Measurements from ENCODE around the gene CETN3.

Gene CETN3

DNA sequence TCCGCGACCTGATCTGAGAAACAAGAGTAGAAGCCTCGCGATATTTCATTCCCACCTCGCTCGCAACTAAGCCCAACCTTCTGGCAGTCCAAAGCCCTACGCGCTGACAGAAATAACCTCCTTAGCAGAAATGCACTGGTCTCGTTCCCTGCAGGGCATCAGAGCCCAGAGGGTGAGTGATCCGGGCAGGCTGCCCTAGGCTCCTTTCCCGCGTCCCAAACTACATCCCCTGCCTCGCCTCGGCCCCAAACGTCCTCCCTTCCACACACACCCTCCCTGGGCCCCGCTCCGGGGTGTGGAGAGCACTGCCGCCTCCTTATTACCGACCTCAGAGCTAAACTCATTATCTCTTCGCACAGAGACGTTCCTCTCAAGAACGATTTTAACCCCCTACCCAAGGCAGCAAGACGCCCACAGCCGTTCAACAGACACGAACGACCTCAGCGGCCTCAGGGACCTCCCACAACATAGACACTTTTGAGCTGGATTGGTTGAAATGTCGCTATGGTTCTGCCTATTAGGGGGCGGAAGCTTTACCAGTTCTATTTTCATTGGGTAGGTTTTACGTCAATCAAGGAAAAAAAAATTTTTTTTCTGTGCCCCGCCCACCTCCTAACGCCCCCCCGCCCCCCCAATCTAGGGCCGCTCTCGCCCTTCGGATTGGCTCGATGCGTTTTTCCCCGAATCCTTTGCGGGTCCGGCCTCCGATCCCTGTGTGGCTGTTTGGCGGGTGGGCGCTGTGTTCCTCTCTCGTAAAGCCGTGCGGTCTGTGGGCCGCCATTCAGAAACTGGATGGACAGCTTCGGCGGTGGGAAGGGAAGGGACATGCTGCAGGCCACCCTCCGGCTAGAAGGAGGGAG, at the start of gene CETN3:
CETN3 (minus strand) TSS at position 439 of the 860 bp plus-strand sequence; CDS start at position 344, 95 bp downstream.
- DNase-seq (ENCODE audit: low read depth) = peak; percentile 96
- TF ChIP-seq CTCF (conservative IDR thresholded peaks at IDR 0.05; ENCODE audit: low read length) = no peak
- H3K4me3 ChIP-seq (ENCODE audit: low read length) = peak within 1 kb of the TSS; percentile 87

- H3K4me3 ChIP-seq (ENCODE audit: low read length) = no peak overlapping the region
- no peak for TF ChIP-seq CTCF (conservative IDR thresholded peaks at IDR 0.05; ENCODE audit: low read length)
- DNase-seq (ENCODE audit: low read depth) = peak; percentile 87
These were observed 37.4 kb upstream of the CETN3 start for GRCh38 chr5:90446961-90447360.

GRCh38 chr5:90440644-90441043, 31.1 kb upstream of the CETN3 start:
- no peak for TF ChIP-seq CTCF (conservative IDR thresholded peaks at IDR 0.05; ENCODE audit: low read length)
- no peak for DNase-seq (ENCODE audit: low read depth)

GRCh38 chr5:90438100-90438499, 28.5 kb upstream of the CETN3 start:
- TF ChIP-seq CTCF (conservative IDR thresholded peaks at IDR 0.05; ENCODE audit: low read length) = no peak
- H3K4me3 ChIP-seq (ENCODE audit: low read length) = no peak overlapping the region
- no peak for DNase-seq (ENCODE audit: low read depth)

More at GRCh38 chr5:90440644-90441043, 31.1 kb upstream of the CETN3 start:
- no peak overlapping the region for H3K4me3 ChIP-seq (ENCODE audit: low read length)

DNA sequence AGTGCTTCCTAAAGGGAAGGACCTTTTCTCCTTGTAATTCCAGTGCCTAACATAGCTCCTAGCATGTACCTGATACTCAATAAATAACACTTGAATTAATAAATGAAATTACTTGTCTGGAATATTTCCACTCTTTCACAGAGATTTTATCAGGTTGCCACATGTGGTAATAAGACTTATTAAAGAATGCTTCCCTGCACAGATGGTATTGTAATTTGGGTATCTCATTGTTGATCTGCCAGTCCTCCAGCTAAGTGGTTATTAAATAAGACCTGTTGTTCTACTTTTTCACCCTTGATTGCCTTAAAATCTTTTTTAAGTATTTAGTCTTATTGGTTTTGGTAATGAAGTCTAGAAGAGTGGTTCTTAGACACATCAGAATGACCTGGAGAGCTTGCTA, 28.1 kb upstream of the CETN3 start:
- H3K4me3 ChIP-seq (ENCODE audit: low read length) = no peak overlapping the region
- no peak for TF ChIP-seq CTCF (conservative IDR thresholded peaks at IDR 0.05; ENCODE audit: low read length)
- no peak for DNase-seq (ENCODE audit: low read depth)

GRCh38 chr5:90434116-90434714, 24.7 kb upstream of the CETN3 start:
- DNase-seq (ENCODE audit: low read depth) = peak; percentile 35

More at GRCh38 chr5:90434116-90434714, 24.7 kb upstream of the CETN3 start:
- no peak overlapping the region for H3K4me3 ChIP-seq (ENCODE audit: low read length)
- TF ChIP-seq CTCF (conservative IDR thresholded peaks at IDR 0.05; ENCODE audit: low read length) = peak; percentile 74

Measured in AG10803 (cell line).